ENCODE measurements around the gene RUNX2. TPM values are rescaled to one million over a fixed set of nuclear protein-coding genes. Genes with fewer than 3 reads are reported as not detected.

Gene RUNX2
- total RNA-seq, 3 donors from 2014 or later = 2.0 to 4.4 (median 3.4) TPM

GRCh38 chr6:45635284-45635867, 307.2 kb downstream of the RUNX2 start:
- Histone ChIP-seq H3K4me3 (no peak overlapping the region), H3K36me3 (ENCODE audit: low read depth) (no peaks in the 10 kb centered on the region), H3K9me3 (no peaks in the 10 kb centered on the region), H3K4me1 (ENCODE audit: low read depth) (no peaks in the 10 kb centered on the region)
- no peak for TF ChIP-seq CTCF (IDR thresholded peaks at IDR 0.05)
- intact Hi-C loops (cut with DNase I, micrococcal nuclease) = no loop called here
- DNase-seq = no peak
- no peak for ATAC-seq

- TF ChIP-seq CTCF (IDR thresholded peaks at IDR 0.05) = no peak
- DNase-seq = no peak
- ATAC-seq = no peak
- intact Hi-C loops (cut with DNase I, micrococcal nuclease) = no loop called here
- Histone ChIP-seq H3K4me3 (no peak overlapping the region), H3K9me3 (no peaks in the 10 kb centered on the region), H3K36me3 (ENCODE audit: low read depth) (no peaks in the 10 kb centered on the region), H3K4me1 (ENCODE audit: low read depth) (no peaks in the 10 kb centered on the region)
Observed at GRCh38 chr6:45637056-45637455, 308.9 kb downstream of the RUNX2 start.

- no peak for TF ChIP-seq CTCF (IDR thresholded peaks at IDR 0.05)
- ATAC-seq (peak; percentile 37), DNase-seq (no peak)
- H3K9me3 ChIP-seq = no peaks in the 10 kb centered on the region
- H3K36me3 ChIP-seq (ENCODE audit: low read depth) = no peaks in the 10 kb centered on the region
- no peak overlapping the region for H3K4me3 ChIP-seq
- intact Hi-C loops (cut with DNase I, micrococcal nuclease) = no loop called here
- no peaks in the 10 kb centered on the region for H3K4me1 ChIP-seq (ENCODE audit: low read depth)
Observed at GRCh38 chr6:45637611-45638257, 309.6 kb downstream of the RUNX2 start.

- no peak for ATAC-seq
- Histone ChIP-seq H3K9me3 (no peaks in the 10 kb centered on the region), H3K4me3 (no peak overlapping the region), H3K36me3 (ENCODE audit: low read depth) (no peaks in the 10 kb centered on the region), H3K4me1 (ENCODE audit: low read depth) (no peaks in the 10 kb centered on the region)
- intact Hi-C loops (cut with DNase I, micrococcal nuclease) = no loop called here
- DNase-seq = no peak
- TF ChIP-seq CTCF (IDR thresholded peaks at IDR 0.05) = no peak
Observed at GRCh38 chr6:45640081-45640491, 312.0 kb downstream of the RUNX2 start.

- no peak for TF ChIP-seq CTCF (IDR thresholded peaks at IDR 0.05)
- DNase-seq (no peak), ATAC-seq (no peak)
- Histone ChIP-seq H3K36me3 (ENCODE audit: low read depth) (no peaks in the 10 kb centered on the region), H3K4me3 (no peak overlapping the region), H3K4me1 (ENCODE audit: low read depth) (no peaks in the 10 kb centered on the region), H3K9me3 (no peaks in the 10 kb centered on the region)
- intact Hi-C loops (cut with DNase I, micrococcal nuclease) = no loop called here
Observed at GRCh38 chr6:45640811-45641210, 312.7 kb downstream of the RUNX2 start.
